Activated effector memory CD4-positive, alpha-beta T cell treated with anti-CD3 and anti-CD28 coated beads, Interleukin-2, amount 50 U/mL, for 16 hours (primary cell): ENCODE data around the gene H2BW2.
"Not testable (repeated sequence)": the region's sequence is repeated elsewhere in the genome, so short reads cannot be mapped to it uniquely, and the experiment has no call there.

Experiments
- DNase-seq: peaks from one replicate; pipeline ENCODE4 v3.0.0-alpha.2; 2020

The H2BW2 gene

DNA sequence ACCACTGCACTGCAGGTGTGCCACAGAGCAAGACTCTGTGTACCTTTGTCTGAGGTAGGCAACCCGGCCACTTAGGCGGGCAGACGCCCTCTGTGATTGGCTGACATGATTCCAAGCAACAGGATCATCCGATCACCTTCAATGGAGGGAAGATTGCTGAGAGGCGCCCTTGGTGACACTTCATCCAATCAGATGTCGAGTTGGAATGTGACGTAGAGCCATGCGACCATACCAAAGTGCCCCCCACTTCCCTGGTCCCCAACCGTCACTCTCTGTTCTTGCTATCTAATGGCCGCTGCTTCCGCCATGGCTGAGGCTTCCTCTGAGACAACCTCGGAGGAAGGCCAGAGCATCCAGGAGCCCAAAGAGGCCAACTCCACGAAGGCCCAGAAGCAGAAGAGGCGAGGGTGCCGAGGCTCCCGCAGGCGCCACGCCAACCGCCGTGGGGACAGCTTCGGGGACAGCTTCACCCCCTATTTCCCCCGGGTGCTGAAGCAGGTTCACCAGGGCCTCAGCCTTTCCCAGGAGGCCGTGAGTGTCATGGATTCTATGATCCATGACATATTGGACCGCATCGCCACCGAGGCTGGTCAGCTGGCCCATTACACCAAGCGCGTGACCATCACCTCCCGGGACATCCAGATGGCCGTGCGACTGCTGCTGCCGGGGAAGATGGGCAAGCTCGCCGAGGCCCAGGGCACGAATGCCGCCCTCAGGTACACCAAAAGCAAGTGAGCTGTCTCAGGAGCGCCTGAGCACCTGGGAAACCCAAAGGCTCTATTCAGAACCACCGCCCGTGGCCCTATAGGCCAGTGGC, at the start of gene H2BW2:
H2BW2 (plus strand) TSS at position 268 of the 817 bp plus-strand sequence; CDS start at position 307, 39 bp downstream.
- no peak for DNase-seq

DNA sequence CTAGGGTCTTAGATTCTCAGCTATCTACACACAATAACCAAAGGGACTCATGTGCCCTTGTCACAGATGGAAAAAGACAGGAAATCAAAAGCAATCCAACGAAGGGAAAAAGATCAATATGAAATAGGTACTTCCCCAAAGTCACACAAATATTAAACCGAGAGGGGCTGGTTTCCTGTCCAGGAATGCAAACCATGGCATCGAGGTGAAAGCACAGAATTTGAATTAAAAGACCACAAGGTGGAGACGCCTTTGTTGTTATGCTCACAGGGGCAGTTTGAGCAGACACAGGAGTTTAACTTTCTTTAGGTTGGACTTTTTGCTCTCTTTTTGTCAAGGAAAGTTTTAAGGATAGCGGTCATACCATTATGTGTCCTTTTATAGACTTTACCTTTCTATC, 40.5 kb upstream of the H2BW2 start:
- DNase-seq: no peak

DNA sequence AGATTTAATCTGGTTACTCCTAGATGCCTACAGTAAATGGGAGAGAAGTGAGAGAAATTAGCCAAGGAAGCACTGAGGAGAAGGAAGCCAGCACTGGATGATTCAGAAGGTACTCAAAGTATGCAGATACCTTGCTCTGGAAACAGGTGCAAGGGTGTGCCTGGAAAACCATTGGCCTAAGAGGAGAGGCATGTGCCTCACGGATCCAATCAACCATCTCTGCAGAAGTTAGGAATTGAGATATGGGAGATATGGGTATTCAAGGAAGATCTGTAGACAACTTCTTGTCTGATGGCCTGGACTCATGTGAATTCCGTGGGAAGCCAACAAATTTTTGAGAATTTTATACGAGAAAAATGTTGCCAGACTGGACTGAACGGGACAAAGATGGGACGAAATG, 30.9 kb upstream of the H2BW2 start:
- DNase-seq: no peak

DNA sequence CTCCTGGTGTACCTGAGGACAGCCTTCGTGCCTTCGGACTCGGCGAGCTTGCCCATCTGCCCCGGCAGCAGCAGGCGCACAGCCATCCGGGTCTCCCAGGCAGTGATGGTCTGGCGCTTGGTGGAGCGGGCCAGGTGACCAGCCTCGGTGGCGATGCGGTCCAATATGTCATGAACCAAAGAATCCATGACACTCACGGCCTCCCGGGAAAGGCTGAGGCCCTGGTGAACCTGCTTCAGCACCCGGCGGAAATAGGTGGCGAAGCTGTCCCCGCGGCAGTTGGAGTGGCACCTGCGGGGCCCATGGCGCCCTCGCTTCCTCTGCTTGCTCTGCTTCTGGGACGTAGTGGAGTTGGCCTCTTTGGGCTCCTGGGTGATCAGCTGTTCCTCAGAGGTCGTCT, 26.6 kb upstream of the H2BW2 start:
- DNase-seq: no peak

DNA sequence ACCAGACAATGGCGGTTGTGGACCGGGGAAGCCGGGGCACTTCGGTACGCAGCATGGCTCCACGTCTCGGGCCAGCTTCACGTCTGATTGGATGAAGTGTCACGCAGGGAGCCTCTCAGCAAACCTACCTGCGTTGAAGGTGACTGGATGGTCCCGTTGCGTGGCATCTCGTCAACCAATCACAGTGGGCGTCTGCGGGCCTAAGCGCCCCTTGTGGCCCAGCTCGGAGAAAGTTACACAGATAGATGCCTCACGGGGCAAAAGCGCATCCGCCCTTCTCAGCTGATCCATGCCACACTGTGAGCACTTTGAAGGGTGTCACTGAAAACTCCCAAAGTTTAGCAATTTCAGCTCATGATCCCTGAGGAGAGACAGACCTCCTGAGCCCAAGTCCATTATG, 26.1 kb upstream of the H2BW2 start, which contains the start of gene H2BW1:
H2BW1 (minus strand) TSS at position 103 of the 400 bp plus-strand sequence. CDS start 132 bp downstream, outside the sequence.
- no peak for DNase-seq

DNA sequence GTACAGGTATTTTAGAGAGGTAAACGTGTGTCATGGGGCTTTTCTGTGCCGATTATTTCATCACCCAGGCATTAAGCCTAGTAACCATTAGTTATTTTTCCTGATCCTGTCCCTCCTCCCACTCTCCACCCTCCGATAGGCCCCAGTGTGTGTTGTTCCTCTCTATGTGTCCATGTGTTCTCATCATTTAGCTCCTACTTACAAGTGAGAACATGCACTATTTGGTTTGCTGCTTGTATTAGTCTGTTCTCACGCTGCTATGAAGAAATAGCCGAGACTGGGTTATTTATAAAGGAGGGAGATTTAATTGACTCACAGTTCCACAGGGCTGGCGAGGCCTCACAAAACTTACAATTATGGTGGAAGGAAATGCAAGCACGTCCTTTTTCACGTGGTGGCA, 24.2 kb upstream of the H2BW2 start:
- DNase-seq: not testable (repeated sequence)

DNA sequence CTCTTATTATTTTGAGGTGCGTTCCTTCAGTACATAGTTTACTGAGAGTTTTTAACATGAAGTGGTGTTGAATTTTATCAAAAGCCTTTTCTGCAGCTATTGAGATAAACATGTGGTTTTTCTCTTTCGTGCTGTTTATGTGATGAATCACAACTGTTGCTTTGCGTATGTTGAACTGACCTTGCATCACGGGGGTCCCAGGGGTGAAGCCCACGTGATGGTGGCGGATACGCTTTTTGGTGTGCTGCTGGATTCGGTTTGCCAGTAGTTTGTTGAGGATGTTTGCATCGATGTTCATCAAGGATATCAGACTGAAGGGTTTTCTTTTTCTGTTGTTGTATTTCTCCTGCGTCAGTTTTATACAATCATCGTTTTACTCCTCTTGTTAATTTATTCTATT, 21.6 kb upstream of the H2BW2 start:
- no peak for DNase-seq

DNA sequence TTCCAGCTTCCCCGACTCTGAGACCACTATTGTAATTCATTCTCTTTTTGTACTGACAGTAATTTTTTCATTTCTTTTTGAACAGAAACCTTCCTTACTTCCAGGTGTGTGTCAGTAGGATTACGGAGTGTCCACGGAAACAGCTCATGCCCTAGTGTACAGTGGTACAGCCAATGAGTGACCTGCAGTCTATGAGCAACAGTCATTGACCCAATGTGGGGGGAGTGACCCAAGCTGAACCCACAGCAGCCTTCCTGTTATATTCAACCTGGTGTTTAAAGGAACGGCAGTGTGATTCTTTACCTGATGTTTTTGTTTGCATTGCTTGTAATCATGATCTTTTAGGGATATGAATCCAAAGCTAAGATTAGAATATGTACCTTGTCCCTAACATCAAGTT, 1.2 kb downstream of the H2BW2 start:
- DNase-seq: no peak

DNA sequence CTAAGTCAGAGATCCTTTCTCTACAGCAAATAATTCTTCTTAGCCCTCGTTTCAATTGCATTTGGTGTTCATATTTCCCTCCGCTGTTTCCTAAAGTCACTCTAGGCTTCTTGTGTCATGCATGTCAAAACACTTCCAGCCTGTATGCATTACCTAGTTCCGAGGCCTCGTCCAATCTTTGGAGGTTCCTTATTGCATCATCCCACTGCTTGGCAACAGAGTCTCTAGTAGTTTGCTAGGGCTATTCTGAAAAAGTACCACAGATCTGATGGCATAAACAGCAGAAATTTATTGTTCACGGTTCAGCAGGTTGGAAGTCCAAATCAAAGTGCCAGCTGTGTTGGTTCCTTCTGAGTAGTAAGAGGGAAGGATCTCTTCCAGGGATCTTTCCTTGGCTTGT, 5.9 kb downstream of the H2BW2 start:
- no peak for DNase-seq

DNA sequence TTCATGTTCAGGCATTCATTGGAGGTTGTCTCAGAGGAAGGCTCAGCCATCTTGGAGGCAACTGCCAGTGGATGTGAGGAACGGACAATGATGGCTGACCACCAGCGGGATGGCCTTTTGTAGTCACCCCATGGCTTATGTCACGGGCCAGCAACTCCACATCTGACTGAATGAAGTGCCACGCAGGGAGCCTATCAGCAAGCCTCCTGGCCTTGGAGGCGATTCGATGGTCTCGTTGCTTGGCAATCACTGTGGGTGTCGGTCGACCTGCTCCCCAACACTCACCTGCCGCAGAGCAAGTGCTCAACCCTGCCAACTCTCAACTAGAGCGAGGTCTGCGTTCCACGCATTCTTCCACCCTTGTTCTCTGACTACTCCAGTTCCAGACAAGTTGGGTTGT, 7.4 kb downstream of the H2BW2 start:
- DNase-seq: no peak

DNA sequence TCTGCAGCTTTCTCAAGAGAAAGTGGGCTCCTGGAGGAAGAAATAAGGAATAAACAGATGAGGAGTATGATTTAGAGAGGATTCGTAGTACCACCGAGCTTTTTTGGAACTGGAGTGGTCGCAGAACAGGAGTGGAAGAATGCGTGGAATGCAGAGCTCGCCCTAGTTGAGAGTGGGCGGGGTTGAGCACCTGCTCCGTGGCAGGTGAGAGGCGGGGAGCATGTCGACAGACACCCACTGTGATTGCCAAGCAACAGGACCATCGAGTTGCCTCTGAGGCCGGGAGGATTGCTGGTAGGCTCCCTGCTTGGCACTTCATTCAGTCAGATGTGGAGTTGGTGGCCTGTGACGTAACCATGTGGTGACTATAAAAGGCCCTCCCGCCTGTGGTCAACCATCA, 15.2 kb downstream of the H2BW2 start:
- DNase-seq: not testable (repeated sequence)

DNA sequence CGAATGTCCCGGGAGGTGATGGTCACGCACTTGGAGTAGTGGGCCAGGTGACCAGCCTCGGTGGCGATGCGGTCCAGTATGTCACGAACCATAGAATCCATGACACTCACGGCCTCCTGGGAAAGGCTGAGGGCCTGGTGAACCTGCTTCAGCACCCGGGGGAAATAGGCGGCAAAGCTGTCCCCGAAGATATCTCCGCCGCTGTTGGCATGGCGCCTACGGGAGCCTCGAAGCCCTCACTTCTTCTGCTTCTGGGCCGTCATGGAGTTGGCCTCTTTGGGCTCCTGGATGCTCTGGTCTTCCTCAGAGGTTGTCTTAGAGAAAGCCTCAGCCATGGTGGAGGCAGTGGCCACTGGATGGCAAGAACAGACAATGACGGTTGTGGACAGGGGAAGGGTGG, 22.9 kb downstream of the H2BW2 start:
- DNase-seq: not testable (repeated sequence)

DNA sequence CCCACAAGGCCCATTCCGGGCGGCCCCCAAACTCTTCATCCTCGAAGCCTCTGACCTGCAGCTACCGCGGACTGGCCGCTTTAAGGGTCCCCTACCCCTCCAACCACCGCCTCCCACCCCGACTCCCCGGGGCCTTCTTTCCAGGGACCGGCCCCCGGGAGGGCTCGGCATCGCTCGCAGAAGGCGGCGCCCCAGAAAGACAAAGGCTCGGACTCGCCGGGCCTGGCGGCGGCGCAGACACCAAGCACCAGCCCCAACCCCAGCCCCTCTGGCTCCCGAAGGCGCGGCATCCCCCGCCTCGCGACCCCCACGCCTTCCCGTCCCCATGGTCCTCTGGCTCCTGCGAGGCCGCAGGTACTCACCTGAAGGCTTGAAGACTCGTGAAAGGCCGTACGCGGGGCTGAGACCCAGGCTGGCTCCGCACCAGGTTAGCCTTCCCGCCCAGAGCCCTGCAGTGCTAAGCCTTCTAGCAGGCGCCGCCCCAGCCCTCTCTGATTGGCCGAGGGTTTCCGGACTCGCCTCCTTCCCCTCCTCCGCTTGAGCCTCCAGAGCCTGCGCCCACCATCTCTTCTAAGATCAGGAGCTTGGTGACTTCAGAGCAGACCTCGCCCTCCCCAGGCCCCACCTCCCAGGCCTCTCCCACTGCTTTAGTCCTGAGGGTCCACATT, 36.2 kb downstream of the H2BW2 start, which contains the start of gene TMSB15C:
TMSB15C (minus strand) TSS at position 459 of the 668 bp plus-strand sequence.
- DNase-seq: not testable (repeated sequence)

DNA sequence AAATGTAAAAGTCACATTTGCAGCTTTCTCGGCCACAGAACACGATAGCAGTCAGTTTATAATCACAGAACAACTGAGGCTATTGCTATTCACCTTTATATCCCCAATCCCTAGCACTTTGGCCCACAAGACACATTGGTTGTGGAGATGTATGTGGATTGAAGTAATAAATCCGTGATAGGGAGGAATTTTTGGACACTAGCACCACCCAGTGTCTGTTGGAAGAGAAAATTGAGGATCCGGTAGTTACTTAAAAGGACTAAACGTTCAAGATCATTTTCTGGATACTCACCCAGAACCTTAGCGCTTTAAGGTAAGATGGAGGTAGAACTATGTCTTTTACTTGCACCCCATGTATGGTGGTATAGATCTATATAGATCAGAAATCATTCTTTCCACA, 38.1 kb downstream of the H2BW2 start:
- DNase-seq: not testable (repeated sequence)

DNA sequence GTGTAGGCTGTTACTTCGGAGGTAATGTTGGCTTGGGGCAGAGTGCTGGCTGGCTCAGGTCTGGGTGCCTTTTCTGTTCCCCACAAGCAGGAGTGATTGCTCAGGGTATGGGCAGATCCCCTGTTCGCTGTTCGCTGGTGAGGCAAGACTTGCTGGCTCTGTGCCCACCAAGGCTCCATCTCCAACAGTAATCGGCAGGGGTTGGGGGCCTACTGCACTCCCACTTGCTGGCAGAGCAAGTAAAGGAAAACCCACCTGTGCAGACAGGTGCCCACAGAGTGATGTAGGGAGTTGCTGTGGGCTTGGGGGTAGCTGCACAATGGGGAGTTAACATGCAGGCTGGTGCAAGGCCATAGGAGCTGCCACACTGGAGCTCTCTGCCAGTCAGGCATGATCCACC, 44.3 kb downstream of the H2BW2 start:
- DNase-seq: no peak

DNA sequence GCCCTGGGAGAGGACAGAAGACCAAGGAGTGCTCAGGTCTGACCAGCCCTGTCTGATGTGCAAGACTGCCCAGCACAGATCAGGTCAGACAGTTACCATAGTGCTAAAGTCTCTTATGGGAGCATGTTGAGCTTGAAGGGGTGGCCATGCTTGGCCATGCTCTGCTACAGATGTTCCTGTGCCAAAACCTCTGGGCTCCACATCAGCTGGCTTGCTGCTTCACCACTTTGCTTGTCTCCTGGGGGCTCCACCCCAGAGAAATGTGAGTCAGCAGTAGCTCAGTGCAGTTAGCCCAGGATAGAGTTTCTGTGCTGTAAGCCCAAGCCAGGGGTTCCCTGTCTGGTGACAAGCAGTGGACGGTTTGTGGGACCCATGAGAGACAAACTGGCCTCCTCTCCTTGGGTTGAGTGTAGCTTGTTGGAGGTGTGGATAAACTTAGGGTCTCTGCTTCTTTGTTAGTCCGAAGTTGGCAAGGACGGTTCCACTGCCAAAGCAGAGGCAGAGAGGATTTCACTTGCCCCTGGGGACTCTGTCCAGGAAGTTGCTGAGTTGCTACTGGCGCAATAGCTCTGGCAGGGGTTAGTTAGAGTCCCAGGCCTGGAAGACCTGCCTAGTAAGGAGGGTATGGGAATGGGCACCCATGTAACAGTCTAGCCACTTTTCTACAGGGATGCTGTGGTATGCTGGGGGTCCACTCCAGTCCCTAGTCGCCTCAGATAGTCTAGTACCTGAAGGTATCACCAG, 45.0 kb downstream of the H2BW2 start:
- DNase-seq: no peak

DNA sequence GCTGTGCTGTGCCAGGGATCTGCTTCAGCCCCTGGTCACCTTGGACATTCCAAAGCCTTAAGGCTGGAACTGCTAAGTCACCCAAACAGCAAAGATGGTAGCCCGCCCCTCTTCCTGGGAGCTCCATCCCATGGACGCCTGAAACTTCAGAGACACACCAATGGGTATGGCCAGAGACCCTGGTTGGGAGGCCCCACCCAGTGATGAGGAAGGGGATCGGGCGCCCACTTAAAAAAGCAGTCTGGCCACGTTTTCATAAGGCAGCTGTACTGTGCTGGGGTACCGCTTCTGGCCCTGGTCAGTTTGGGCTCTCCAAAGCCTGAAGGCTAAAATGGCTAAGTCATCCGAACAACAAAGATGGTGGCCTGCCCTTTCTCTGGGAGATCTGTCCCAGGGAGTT, 45.7 kb downstream of the H2BW2 start:
- no peak for DNase-seq

DNA sequence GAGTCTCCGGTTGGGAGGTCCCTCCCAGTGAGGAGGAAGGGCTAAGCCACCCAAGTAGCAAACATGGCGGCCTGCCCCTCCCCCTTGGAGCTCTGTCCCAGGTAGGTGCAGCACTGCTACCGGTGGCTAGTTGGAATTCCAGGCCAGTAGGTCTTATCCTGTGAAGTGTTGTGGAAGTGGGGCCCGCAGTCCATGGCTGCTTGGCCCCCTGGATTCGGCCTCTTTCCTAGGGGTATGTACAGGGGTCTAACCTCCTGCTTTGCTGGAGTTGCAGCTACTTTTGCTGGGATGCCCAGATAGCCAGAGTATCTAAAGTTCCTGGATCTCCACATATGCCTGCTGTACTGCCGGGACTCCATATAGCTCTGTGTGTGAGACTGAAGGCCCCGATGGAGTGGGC, 46.2 kb downstream of the H2BW2 start:
- DNase-seq: no peak
